Measurements from ENCODE around the gene PTPRA. TPM values are rescaled to one million over a fixed set of nuclear protein-coding genes. Genes with fewer than 3 reads are reported as not detected.

Gene PTPRA
- total and polyA plus RNA-seq, 4 donors, result 8.7 to 24.3 (median 15.7) TPM

- WGBS, result 94% methylated on average over 3 of the region's 3 CpGs
- TF ChIP-seq MAX (IDR thresholded peaks at IDR 0.05), result no peak
- TF ChIP-seq TAF1 (conservative IDR thresholded peaks at IDR 0.05), result no peak
- no peak for TF ChIP-seq HNF4G (IDR thresholded peaks at IDR 0.05)
- no peak for TF ChIP-seq RXRA (IDR thresholded peaks at IDR 0.05)
- TF ChIP-seq SP1 (IDR thresholded peaks at IDR 0.05), result no peak
- no peaks in the 10 kb centered on the region for H3K27me3 ChIP-seq (ENCODE audit: control insufficient read depth in 4 of 4, insufficient read depth in 4 of 4, low read length in 3 of 4)
- H3K9me3 ChIP-seq (ENCODE audit: control insufficient read depth in 4 of 4, low read length in 3 of 4), result no peaks in the 10 kb centered on the region
- no peak for DNase-seq (ENCODE audit: low spot score)
- no peak overlapping the region for H3K27ac ChIP-seq (ENCODE audit: low read depth in 1 of 2, low read length in 2 of 2)
- H3K9ac ChIP-seq (ENCODE audit: low read depth in 1 of 2, low read length in 2 of 2), result no peak overlapping the region
- H3K4me1 ChIP-seq (ENCODE audit: control insufficient read depth in 4 of 4, insufficient read depth in 4 of 4, low read length in 3 of 4), result peaks cover 1 to 13% (median 10%) of the 10 kb centered on the region in 4 donors
- no peaks in the 10 kb centered on the region for H3K36me3 ChIP-seq (ENCODE audit: control insufficient read depth in 4 of 4, insufficient read depth in 3 of 4, low read depth in 1 of 4, low read length in 3 of 4)
- no peak overlapping the region for H3K4me3 ChIP-seq (ENCODE audit: low read depth in 1 of 3, low read length in 3 of 3)
These were observed 5.9 kb downstream of the PTPRA start for GRCh38 chr20:2879146-2879545.

GRCh38 chr20:2880650-2881049 is 7.4 kb downstream of the PTPRA start:
- H3K27ac ChIP-seq (ENCODE audit: low read depth in 1 of 2, low read length in 2 of 2), result no peak overlapping the region
- no peak for TF ChIP-seq FOXA2 (IDR thresholded peaks at IDR 0.05)
- TF ChIP-seq HNF4G (IDR thresholded peaks at IDR 0.05), result no peak
- no peak for TF ChIP-seq SP1 (IDR thresholded peaks at IDR 0.05)
- no peak for TF ChIP-seq EGR1 (IDR thresholded peaks at IDR 0.05; ENCODE audit: low read depth in 2 of 2)
- no peak for TF ChIP-seq CTCF (IDR thresholded peaks at IDR 0.05; ENCODE audit: low read depth, low read length, missing input control)
- TF ChIP-seq JUND (IDR thresholded peaks at IDR 0.05), result no peak
- TF ChIP-seq TAF1 (conservative IDR thresholded peaks at IDR 0.05), result no peak
- WGBS, result 82% methylated on average over 7 of the region's 7 CpGs

GRCh38 chr20:2883726-2884637 is 10.7 kb downstream of the PTPRA start:
- no peak overlapping the region for H3K9ac ChIP-seq (ENCODE audit: low read depth in 1 of 2, low read length in 2 of 2)
- H3K36me3 ChIP-seq (ENCODE audit: control insufficient read depth in 4 of 4, insufficient read depth in 3 of 4, low read depth in 1 of 4, low read length in 3 of 4), result no peaks in the 10 kb centered on the region
- no peak overlapping the region for H3K4me3 ChIP-seq (ENCODE audit: low read depth in 1 of 3, low read length in 3 of 3)
- H3K27ac ChIP-seq (ENCODE audit: low read depth in 1 of 2, low read length in 2 of 2), result no peak overlapping the region
- TF ChIP-seq ZBTB33 (IDR thresholded peaks at IDR 0.05) (no peak), JUND (IDR thresholded peaks at IDR 0.05) (no peak), YY1 (IDR thresholded peaks at IDR 0.05) (no peak), REST (IDR thresholded peaks at IDR 0.05) (no peak)
- peaks cover 0 to 2% (median 0%) of the 10 kb centered on the region in 4 donors for H3K4me1 ChIP-seq (ENCODE audit: control insufficient read depth in 4 of 4, insufficient read depth in 4 of 4, low read length in 3 of 4)
- WGBS, result 86% methylated on average over 3 of the region's 3 CpGs
- no peaks in the 10 kb centered on the region for H3K27me3 ChIP-seq (ENCODE audit: control insufficient read depth in 4 of 4, insufficient read depth in 4 of 4, low read length in 3 of 4)
- no peak for DNase-seq (ENCODE audit: low spot score)
- no peaks in the 10 kb centered on the region for H3K9me3 ChIP-seq (ENCODE audit: control insufficient read depth in 4 of 4, low read length in 3 of 4)

More at GRCh38 chr20:2880650-2881049, 7.4 kb downstream of the PTPRA start:
- Histone ChIP-seq H3K4me1 (ENCODE audit: control insufficient read depth in 4 of 4, insufficient read depth in 4 of 4, low read length in 3 of 4) (peaks cover 0 to 4% (median 2%) of the 10 kb centered on the region in 4 donors), H3K4me3 (ENCODE audit: low read depth in 1 of 3, low read length in 3 of 3) (no peak overlapping the region), H3K36me3 (ENCODE audit: control insufficient read depth in 4 of 4, insufficient read depth in 3 of 4, low read depth in 1 of 4, low read length in 3 of 4) (no peaks in the 10 kb centered on the region), H3K27me3 (ENCODE audit: control insufficient read depth in 4 of 4, insufficient read depth in 4 of 4, low read length in 3 of 4) (no peaks in the 10 kb centered on the region), H3K9me3 (ENCODE audit: control insufficient read depth in 4 of 4, low read length in 3 of 4) (no peaks in the 10 kb centered on the region), H3K9ac (ENCODE audit: low read depth in 1 of 2, low read length in 2 of 2) (no peak overlapping the region)
- DNase-seq (ENCODE audit: low spot score), result no peak
